GM19395 (cell line): ENCODE data around the gene DMAC1.

ENCODE experiments used
- ATAC-seq: cut with Tn5 transposase; IDR thresholded peaks from one replicate; pipeline ENCODE4 v1.9.1; 2021; ENCODE audit warnings: mild to moderate bottlenecking, moderate library complexity; ENCODE audit not compliant: unreplicated experiment

DMAC1 gene, protein sequence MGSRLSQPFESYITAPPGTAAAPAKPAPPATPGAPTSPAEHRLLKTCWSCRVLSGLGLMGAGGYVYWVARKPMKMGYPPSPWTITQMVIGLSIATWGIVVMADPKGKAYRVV

GRCh38 chr9:7799234-7799943 lies at the start of gene DMAC1:
Gene DMAC1 (minus strand): TSS chr9:7799778. CDS start chr9:7799734, 44 bp downstream.
- peak; percentile 94 for ATAC-seq

- ATAC-seq = no peak
Observed at GRCh38 chr9:7849362-7849761, 49.8 kb upstream of the DMAC1 start.

DNA sequence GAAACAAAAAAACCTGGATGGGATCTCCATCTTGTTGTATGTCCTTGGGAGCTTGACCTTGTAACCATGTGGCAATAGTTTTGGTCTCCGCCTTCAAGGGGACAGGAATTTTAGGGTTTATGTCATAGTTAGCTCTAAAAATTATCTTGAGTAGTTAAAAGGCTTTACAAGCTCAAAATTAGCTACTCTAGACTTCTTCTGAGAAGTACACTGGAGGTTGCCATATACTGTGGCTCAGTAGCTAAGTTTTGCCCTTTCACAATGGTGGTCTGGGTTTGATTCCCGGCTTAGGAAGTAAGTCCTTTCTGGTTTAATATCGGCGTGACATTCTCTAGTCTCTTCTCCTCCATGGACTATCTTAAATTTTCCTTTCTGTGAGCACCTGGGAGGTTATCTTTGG lies 48.9 kb upstream of the DMAC1 start:
- no peak for ATAC-seq

- peak; percentile 73 for ATAC-seq
Observed at GRCh38 chr9:7844242-7844641, 44.7 kb upstream of the DMAC1 start.

DNA sequence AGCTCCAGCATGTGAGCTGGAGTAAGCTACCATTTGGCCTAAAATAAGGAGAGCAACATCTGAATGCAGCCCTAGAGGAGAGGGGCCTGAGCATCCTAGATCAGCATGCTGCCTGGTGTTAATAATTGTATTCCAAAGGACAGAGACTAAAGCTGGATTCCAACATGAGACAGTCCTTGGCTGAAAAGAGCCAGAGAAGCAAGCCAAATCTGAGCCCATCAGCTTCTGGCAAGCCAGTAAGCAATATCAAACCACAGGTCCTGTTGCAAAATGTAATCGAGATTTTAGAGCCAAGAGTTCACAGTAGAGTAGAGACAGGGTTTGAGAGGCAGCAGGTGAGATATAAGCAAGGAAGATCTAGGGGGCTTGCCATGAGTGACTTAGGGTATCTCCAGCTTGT lies 42.3 kb upstream of the DMAC1 start:
- no peak for ATAC-seq

GRCh38 chr9:7834531-7834930 lies 35.0 kb upstream of the DMAC1 start:
- ATAC-seq = no peak

DNA sequence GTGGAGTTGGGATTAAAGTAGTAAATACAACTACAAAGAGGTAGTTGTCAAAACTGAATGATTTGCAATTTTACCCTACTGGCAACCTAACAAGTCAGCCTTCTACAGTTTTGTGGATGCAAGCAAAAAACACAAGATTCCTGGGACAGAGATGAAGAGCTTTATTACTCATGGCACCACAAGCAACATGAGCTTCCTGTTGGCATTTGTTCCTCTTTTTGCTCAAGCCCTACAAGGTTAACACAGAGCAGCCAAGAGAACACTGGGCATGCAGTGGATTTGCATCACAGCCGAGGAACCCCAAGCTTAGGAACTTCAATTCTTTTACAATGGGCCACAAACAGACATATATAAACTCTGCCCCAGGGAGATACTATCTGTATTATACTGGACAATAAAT lies 28.8 kb upstream of the DMAC1 start:
- no peak for ATAC-seq

GRCh38 chr9:7827792-7828191 lies 28.2 kb upstream of the DMAC1 start:
- ATAC-seq = no peak

GRCh38 chr9:7827056-7827455 lies 27.5 kb upstream of the DMAC1 start:
- no peak for ATAC-seq

GRCh38 chr9:7823651-7824050 lies 24.1 kb upstream of the DMAC1 start:
- ATAC-seq = no peak

DNA sequence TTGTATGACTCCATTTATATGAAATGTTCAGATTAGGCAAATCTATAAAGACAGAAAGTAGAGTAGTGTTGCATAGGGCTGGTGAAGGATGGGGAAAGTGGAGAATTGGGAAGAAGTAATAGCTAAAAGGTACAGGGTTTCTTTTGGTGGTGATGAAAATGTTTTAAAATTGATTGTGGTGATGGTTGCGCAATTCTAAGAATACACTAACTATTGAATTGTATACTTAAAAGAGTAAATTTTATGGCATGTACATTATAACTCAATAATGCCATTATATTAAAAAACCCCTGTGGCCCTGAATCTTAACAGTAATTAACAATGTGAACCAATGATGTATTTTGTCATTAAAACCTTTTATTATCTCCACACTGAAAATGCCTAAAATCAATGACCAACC lies 20.4 kb upstream of the DMAC1 start:
- ATAC-seq = no peak

- ATAC-seq = no peak
Observed at GRCh38 chr9:7816021-7816420, 16.4 kb upstream of the DMAC1 start.

- ATAC-seq = no peak
Observed at GRCh38 chr9:7813030-7813429, 13.5 kb upstream of the DMAC1 start.

DNA sequence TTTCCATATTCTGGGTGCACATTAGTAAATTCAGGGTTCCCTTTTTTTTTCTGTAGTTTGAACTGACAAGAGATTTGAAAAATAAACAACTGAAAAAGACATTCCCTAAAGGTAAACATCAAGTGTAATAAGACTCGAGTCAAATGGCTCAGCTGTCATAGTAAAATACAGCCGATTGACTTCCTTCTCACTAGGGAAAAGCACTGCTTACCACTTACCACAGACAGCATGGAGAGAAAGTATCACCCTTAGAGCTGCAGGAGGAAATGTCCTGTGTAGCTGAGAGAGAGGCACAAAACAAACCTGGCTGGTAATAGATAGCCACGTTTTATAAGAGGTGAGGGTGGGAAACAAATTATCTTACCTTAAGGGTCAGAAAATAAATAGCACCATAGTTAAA lies 12.1 kb upstream of the DMAC1 start:
- no peak for ATAC-seq

GRCh38 chr9:7802666-7803065 lies 3.1 kb upstream of the DMAC1 start:
- ATAC-seq = no peak

DNA sequence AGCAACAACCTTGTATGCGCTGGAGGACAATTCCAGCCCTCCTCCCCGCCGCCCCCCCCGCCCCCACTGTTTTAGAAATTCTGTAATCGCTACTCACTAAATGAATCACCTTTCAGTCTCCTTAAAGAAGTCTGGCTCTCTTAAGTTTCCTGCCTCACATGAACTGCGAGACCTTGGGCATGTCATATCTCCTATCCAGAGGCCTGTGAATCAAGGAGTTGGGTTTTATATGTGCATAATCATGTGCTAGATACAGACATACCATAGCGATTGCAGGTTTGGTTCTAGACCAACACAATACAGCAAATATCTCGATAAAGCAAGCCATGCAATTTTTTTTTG lies 337 bp upstream of the DMAC1 start:
- ATAC-seq = peak; percentile 18

DNA sequence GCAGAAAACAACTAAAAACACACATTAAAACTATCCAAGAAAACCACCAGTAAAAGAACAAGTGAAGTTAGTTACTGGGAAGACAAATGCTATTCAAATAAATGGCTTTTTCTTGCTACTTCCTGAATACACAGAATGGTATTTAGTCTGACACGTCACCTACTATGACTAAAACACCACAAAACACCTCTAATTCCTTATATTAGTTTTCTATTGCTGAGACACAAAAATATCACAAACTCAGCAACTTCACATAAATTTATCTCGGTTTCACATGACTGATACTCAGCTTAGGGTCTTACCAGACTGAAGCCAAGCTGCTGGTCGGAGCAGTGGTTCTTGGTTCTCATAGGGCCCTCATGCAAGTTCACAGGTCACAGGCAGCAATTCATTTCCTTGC lies 5.4 kb downstream of the DMAC1 start:
- ATAC-seq = no peak

- no peak for ATAC-seq
Observed at GRCh38 chr9:7791394-7791793, 8.2 kb downstream of the DMAC1 start.

GRCh38 chr9:7790819-7791182 lies 8.8 kb downstream of the DMAC1 start:
- ATAC-seq = no peak

DNA sequence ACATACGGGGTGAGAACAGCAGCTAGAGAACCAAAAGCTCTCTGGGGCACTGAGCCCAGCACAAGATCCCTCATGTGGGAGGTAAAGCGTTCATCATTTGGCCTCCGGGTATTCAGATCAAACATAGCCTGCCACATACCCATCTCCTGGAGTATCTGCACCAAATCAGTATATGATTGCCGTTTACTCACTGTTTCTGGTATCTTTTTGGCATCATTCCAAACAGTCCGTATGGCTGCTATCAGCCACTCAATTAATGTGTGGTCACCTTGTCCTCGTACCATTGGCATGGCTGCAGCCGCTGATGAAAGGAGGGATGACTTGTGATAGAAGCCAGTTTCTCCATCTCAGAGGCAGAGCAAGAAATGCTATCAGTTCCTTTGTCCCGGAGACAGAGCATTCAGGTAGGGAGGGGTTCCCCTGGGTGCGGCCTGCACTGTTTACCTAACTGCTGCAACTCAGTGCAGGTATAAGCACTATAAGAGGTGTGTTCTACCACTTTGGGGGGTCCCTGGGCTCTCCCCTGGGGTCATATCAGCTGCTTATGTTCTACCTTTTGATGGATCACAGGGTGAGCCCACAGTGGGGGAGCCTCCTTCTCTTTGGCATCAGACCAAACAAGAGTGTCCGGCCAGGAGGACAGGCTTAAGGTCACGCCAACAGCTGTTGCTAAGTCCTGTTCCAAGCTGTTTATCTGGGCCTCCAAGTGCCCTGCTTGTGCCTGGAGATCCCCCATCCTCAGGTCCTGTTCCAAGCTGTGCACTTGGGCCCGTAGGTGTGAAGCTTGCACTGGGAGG lies 9.4 kb downstream of the DMAC1 start:
- no peak for ATAC-seq

GRCh38 chr9:7788772-7789171 lies 10.8 kb downstream of the DMAC1 start:
- ATAC-seq = no peak

- no peak for ATAC-seq
Observed at GRCh38 chr9:7785813-7786212, 13.8 kb downstream of the DMAC1 start.
